GM21528 (cell line): ENCODE measurements around the gene DRGX.

ENCODE experiments used
- ATAC-seq: cut with Tn5 transposase; IDR thresholded peaks from one replicate; pipeline ENCODE4 v1.9.1; 2021; ENCODE audit warnings: mild to moderate bottlenecking, moderate library complexity; ENCODE audit not compliant: unreplicated experiment, low FRiP score

Gene DRGX

DNA sequence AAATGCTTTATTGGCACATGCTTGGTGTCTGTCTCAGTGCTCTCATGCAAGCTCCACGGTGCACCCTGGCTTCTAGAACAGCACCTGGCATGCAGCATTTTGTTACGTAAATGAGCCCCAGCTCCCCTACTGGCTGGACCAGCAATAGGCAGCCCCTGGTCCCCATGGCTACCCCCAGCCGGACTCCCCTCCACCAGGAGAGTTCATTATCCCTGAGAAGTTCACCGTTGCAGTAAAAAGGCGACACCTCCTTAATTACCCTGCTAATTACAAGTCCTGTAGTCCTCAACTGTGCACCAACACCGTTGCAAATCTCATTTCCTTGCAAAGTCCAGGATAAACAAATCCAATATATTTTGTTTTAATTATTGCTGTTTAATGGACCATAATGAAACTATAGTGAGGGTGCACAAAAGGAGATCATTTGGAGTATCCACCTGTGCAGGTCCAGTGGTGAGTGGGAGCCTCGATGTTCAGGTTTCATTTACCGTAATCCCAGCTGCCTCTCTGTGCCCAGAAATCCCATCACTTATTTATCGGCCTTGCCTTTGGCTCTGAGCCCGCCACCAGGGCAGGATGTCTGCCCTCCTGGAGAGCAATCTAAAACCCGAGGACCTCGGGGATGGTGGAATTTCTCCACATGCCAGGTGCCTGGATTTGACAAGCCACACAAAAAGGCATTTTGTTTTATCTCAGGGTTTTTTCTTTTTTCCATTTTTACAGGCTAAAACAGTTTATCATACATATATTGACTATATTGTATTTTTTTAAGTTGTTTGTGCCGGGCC is 12.8 kb upstream of the DRGX start:
- no peak for ATAC-seq

DNA sequence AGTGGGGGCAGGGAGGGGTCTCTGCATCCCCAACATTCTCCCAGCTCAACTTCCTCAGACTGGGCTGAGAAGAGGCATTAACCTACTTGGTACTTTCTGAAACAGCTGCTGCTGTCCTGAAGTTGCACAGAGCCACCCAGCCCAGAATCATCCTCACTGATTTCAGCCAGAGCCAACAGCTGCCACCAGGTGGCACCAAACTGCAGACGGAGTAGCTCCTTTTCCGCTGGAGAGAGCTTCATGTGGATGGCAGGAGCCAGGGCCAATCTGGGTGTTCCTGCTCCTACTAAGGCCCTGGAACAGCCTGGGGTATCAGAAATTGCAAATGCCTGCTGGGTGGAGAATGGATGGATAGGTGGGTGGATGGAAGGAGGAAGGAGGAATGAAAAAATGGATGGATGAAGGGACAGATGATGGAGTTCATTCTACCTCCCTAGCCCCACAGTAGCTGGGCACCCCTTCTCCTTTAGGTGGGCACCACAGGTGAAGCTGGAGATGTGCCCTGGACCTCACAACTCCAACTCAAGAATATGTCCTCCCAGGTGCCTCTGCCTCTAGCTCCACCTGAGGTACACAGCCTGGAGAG is 11.8 kb upstream of the DRGX start:
- no peak for ATAC-seq

DNA sequence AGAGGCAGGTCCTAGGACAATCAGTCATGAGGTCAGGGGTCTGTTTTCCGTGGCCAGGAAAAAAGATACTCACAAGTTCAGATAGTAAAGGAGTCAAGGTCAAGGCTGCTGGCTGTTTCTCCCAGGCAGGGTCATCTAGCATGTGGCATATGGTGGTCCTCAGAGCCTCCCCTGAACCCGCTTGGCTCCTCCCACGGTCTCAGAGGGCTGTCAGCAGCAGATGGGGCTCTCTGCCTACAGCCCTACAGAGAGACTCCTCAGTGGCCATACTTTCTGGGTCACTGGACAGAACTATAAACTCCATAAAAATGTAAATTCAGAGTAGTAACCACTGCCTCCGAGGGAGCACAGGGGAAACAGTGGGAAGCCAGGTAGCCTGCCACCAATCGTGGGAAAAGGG is 11.3 kb upstream of the DRGX start:
- no peak for ATAC-seq

- ATAC-seq = no peak
Observed at GRCh38 chr10:49404321-49404878, 8.5 kb upstream of the DRGX start.

- ATAC-seq = no peak
Observed at GRCh38 chr10:49403363-49403762, 7.5 kb upstream of the DRGX start.

GRCh38 chr10:49400365-49400764 is 4.5 kb upstream of the DRGX start:
- no peak for ATAC-seq

DNA sequence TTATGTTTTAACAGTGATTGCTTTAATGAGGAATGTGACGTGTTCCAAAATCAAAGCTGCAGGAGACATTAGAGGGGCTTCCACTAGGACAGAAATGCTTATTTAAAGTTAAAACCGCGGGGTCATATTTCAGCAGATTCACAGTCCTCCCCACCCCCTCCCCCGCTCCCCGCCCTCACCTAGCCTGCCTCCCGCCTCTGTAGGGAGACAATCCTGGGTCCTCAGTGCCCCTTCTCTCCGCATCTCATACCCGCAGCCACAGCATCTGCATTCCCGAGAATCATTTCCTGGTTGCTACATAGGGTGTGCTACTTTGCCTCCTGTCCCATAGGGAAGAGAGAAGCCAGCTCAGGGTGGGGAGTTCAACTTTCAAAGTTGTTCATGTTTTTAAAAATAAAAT is 3.1 kb upstream of the DRGX start:
- ATAC-seq = no peak

DNA sequence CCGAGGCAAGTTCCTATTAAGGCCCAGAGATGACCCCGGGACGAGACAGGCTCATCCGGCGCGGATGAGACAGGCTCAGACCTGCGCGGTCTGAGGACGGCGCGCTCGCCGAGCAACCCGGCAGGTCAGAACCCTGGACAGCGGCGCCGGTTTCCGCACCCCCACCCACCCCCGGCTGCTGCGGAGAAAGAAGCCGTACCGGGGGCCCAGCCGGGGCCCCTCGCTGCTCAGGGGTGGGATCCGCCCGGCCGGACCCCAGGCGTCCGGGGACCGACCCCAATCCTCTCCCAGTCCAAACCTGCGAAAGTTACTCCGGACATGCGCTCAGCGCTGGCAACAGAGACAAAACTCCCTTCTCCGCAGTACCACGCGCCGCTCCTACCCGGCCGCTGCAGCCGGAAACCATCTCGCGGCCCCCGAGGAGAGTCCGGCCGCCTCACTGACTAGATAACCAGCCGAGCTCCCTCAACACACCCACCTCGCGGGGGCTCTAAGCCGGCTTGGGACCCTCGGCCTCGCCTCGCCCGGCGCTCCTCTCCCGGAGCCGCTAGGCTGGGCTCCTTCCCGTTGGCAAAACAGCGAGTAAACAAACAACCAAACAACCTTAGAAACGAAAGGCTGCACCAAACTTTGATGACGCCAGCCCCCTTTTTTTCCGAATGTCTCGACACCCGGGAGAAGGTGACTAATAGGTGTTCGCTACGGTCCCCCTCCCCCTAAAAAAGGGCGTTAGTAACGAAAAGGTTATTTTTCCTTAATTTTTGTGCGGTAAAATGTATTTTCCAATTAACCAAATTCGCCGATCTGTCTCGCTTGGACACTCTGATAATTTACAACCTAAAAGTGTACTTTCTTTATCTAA is 2.3 kb upstream of the DRGX start:
- ATAC-seq = no peak

GRCh38 chr10:49397036-49397999 is 1.4 kb upstream of the DRGX start:
- ATAC-seq = no peak

DNA sequence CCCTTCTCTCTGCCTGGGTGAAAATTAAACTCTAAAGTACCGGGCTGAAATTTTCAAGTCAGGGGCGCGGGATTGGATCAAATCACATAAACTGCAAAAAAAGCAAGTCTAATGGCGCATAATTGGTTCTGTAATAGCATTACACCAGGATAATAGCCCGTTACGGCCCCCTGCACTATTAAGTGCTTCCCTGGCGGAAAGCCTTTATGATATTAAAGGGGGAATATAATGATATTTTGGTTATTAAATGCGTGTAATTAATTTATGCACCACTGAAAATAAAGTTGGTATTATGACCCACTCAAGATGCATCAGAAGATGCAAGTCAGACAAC is 744 bp upstream of the DRGX start:
- no peak for ATAC-seq

DNA sequence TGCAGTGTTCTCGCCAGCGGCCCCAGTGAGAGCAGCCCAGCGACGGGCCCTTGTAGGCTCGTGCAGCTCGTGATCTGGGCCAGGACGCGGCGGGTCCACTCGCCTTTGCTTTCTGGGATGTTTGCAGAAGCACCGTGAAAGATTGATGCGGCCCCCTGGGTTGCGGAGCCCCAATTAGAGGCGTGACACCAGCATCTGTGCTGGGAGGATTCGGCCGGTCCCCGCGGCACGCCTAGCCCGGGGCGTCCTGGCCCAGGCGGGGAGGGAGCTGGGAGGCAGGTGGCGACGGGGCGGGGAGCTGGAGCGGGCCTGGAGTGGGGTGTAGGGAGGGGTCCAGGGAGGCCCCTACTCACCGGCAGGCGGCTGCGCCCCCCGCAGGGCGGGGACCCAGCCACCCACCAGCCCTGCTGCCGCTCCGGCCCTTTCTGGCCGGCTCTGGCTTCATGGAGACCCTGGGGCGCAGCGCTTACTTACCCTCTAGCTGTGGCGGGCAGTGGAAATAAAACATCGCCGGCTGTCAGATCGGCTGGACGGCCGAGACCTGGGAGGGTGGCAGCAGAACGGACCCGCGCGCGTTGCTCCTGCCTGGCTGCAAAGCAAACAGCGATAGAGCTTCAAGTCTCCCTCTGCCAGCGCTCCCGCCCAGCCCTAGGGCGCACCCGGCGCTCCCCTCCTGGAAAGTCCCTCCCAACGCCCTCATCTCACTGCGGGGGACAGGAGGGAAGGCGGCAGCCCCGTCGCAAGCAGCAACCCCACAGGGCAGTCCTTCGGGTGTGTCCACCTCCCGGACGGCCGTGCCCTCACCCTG is 752 bp downstream of the DRGX start:
- ATAC-seq = no peak

DNA sequence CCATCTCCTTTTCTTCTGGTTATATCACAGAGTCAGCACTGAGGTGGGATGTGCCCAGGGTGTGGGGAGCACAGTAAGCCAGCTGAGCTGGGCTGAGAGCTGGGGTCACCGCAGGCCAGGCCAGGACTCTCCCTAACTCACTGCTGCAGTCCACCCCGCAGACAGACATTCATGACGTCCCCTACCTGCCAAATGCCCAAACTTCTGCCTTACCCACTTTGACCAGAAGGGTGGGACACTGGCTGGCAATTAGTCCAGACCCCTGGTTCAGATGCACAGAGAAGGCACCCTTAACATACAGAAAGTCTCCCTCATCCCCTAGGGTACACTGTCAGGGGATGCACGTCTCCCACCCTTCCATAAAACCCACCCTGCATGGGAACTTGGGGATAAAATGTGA is 2.1 kb downstream of the DRGX start:
- ATAC-seq = no peak

- ATAC-seq = no peak
Observed at GRCh38 chr10:49393301-49393700, 2.6 kb downstream of the DRGX start.

DNA sequence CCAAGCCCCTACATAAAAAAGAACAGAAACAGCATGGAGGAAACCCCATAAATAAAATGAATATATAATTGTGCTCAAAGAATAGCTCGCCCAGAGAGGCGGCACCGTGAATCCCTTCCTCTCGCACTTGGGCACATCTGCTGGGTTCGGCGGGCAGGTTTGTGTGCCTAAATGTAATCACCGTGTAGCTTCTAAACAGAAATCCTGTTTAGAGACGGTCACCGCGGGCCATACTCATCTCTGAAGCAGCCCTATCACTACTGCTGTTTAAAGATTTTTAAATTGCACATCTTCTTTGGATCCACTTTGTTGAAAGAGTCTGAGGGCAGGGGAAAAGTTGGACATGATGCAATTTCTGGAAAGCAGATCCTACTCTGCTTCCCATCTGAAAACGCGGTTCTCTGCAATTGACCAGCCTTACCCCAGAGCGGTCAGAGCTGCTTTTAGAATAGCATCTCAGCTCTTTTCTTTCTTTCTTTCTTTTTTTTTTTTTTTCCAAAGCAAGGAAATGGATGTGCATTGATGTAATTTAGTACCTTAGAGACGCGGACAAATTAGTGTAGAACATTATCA is 6.4 kb downstream of the DRGX start:
- ATAC-seq = no peak

DNA sequence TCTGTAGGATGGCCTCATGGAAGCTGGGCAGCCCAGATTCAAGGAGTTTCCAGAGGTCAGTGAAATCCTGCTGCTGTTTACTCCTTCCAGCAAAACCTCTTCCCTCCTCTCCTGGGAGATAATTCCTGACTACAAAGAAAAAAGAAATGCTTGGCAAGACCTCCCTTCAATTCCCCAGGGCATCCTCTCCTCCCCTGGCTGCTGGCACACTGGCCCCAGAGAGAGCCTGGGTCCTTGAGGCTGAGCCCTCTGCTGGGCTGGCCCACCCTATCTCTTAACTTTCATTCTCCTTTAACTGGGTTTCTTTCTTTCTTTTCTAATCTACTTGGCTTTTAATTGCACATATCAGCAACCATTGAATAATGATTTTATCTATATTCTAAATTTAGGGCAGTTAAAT is 7.7 kb downstream of the DRGX start:
- no peak for ATAC-seq

DNA sequence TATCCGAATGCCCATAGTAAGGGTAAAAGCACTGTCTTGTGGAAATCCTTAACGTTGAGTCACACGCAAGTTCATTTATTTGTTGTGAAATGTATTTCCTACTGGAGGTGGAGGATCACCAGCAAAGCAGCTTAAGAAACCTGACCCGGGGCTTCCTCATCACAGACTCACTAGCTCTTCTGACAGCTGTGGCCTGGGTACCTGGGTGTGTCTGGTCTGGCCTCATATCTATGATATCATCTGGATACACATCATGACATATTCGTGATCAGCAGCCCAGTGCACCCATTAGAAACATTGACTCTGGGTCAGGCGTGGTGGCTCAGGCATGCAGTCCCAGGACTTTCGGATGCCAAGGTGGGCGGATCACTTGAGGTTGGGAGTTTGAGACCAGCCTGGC is 8.8 kb downstream of the DRGX start:
- ATAC-seq = no peak

GRCh38 chr10:49385939-49386922 is 9.7 kb downstream of the DRGX start:
- no peak for ATAC-seq
